ENCODE results near the gene TIFAB. TPM values are rescaled to one million over a fixed set of nuclear protein-coding genes. Genes with fewer than 3 reads are reported as not detected.

The TIFAB gene
- total RNA-seq, 1 experiment from 2014 or later, result not detected

GRCh38 chr5:135451581-135452320 is 400 bp downstream of the TIFAB start:
- Histone ChIP-seq H3K4me1 (ENCODE audit: control insufficient read depth in 1 of 2, insufficient read depth in 2 of 2, low read length in 2 of 2) (peaks cover 3 to 12% of the 10 kb centered on the region in 2 experiments), H3K9me2 (ENCODE audit: insufficient read depth) (no peaks in the 10 kb centered on the region; the same call in 1 of the 2 replicates), H3K36me3 (ENCODE audit: control insufficient read depth in 1 of 2, insufficient read depth in 2 of 2, low read length in 2 of 2) (no peaks in the 10 kb centered on the region), H3K9me3 (ENCODE audit: control insufficient read depth in 1 of 2, insufficient read depth in 1 of 2, low read depth in 1 of 2, low read length in 2 of 2) (no peaks in the 10 kb centered on the region), H3K27ac (ENCODE audit: low read depth, low read length) (no peak overlapping the region), H2AFZ (ENCODE audit: low read depth, low read length, poor library complexity, severe bottlenecking) (no peak overlapping the region), H3K4me3 (replicated peaks in 1 of 2; ENCODE audit: low read depth in 1 of 2, low read length in 2 of 2) (no peak overlapping the region), H3K79me2 (ENCODE audit: insufficient read depth, low read length) (no peaks in the 10 kb centered on the region), H4K20me1 (ENCODE audit: insufficient read depth) (no peaks in the 10 kb centered on the region), H3K27me3 (ENCODE audit: insufficient read depth, low read length) (no peaks in the 10 kb centered on the region; the same call in 1 of the 2 replicates), H3K9ac (ENCODE audit: low read length) (no peak overlapping the region), H3K4me2 (ENCODE audit: low read length) (no peak overlapping the region)
- CTCF ChIA-PET, result no interaction called here
- BruUV-seq (replicated peaks), result no TSS peak
- POLR2A ChIA-PET, result no interaction called here
- intact Hi-C loops (cut with micrococcal nuclease), result loop anchor here (10.0 kb wide), 1 partner anchor 603 kb away; no protein-coding TSS in a partner anchor
- TF ChIP-seq EZH2phosphoT487 (IDR thresholded peaks at IDR 0.05; ENCODE audit: borderline replicate concordance) (no peak), ZNF274 (IDR thresholded peaks at IDR 0.05; ENCODE audit: low read depth, low read length) (no peak), ATF3 (IDR thresholded peaks at IDR 0.05) (no peak), REST (IDR thresholded peaks at IDR 0.05; ENCODE audit: low read depth) (no peak), CTCF (IDR thresholded peaks at IDR 0.05 in 2 of 3, conservative IDR thresholded peaks at IDR 0.05 in 1 of 3; ENCODE audit: borderline replicate concordance in 1 of 3, insufficient read depth in 1 of 3, low read depth in 2 of 3, low read length in 2 of 3) (no peak), ZFX (IDR thresholded peaks at IDR 0.05) (no peak), MAX (IDR thresholded peaks at IDR 0.05) (no peak), FOSL1 (IDR thresholded peaks at IDR 0.05; ENCODE audit: low read depth) (no peak), JUND (IDR thresholded peaks at IDR 0.05) (no peak), ELF1 (IDR thresholded peaks at IDR 0.05; ENCODE audit: borderline replicate concordance, low read depth) (no peak), YY1 (IDR thresholded peaks at IDR 0.05; ENCODE audit: extremely low read depth, insufficient replicate concordance, low read depth, low read length) (no peak), ZBTB33 (IDR thresholded peaks at IDR 0.05; ENCODE audit: extremely low read depth, insufficient replicate concordance, low read length) (no peak), SIN3A (IDR thresholded peaks at IDR 0.05; ENCODE audit: low read depth) (no peak)
- ATAC-seq (no peak), DNase-seq (ENCODE audit: low read depth, low spot score) (no peak)
- RAD21 ChIA-PET (ENCODE audit: low non-redundant PET in 1 of 2, low total read pairs in 2 of 2, uncharacterized antibody in 2 of 2, unreplicated experiment in 2 of 2), result no interaction called here

All from HCT116 (cell line).